Vagina (tissue), 2 donors: Measurements from ENCODE around the gene COL5A1.

Experiments
- CTCF ChIP-seq, 3 experiments: fragments of 450-650 bp in 2 of 3; fragments of 200-600 bp in 1 of 3; sonication (generic) in 1 of 3; IDR thresholded peaks; one replicate each; pipeline ENCODE4 v1.5.1; 2017 to 2019; ENCODE audit warnings: antibody characterized with exemption in 3 of 3, mild to moderate bottlenecking in 2 of 3, moderate library complexity in 2 of 3
- POLR2A ChIP-seq, 2 donors: fragments of 450-650 bp; IDR thresholded peaks; one replicate each; pipeline ENCODE4 v1.6.1; 2017; ENCODE audit warnings: antibody characterized with exemption in 2 of 2, mild to moderate bottlenecking in 2 of 2, moderate library complexity in 2 of 2
- POLR2AphosphoS5 ChIP-seq, 2 donors: sonication (generic); formaldehyde crosslinking; IDR thresholded peaks; one replicate each; pipeline ENCODE4 v1.9.0; 2017; ENCODE audit warnings: antibody characterized with exemption in 2 of 2, mild to moderate bottlenecking in 2 of 2, low read depth in 1 of 2; ENCODE audit not compliant: insufficient read depth in 1 of 2

DNA sequence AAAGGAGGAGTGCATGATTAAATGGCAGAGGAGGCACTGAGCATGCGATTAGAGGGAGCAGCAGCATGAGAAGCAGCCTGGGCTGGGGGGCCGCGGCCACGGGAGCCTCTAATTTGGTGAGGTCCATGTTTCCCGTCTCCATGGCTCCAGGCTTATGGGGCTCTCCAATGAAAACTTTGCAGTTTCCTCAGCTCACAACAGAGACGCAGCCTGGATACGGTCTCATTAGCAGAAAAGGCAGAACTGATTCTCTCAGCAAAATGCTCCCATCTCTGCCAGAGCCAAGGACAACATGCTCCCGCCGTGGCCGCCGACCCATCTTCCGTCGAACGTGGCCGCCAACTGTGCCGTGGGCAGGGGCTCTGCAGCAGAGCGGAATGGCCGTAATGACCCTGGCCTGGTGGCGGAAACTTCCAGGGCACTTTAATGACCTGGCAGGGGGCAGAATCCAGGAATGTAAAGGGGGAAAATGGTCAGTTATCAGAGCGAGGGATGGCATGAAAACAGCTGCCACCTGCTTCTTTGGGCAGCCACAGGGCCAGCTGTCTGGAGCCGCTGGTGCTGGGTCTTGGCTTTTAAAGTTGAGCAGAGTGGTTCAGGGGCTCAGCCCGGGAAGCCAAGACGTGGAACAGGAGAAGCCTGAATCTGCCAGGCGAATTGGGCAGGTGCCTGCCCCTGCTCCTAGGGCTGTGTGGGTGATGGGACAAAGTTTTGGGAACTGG is 76.5 kb downstream of the COL5A1 start:
- TF ChIP-seq CTCF (IDR thresholded peaks at IDR 0.05) = no peak
- no peak for TF ChIP-seq POLR2A (IDR thresholded peaks at IDR 0.05)
- no peak for TF ChIP-seq POLR2AphosphoS5 (IDR thresholded peaks at IDR 0.05; ENCODE audit: insufficient read depth in 1 of 2, low read depth in 1 of 2)
